CD8-positive, alpha-beta memory T cell (primary cell): Measurements from ENCODE around the gene IDI1. TPM values are rescaled to one million over a fixed set of nuclear protein-coding genes. Genes with fewer than 3 reads are reported as not detected.
"Not testable (repeated sequence)": the region's sequence is repeated elsewhere in the genome, so short reads cannot be mapped to it uniquely, and the experiment has no call there.

Experiments used
- CTCF ChIA-PET: fragments of 350-600 bp; sonication (Branson Sonifier 250); formaldehyde crosslinking; loops from one replicate; lab custom pipeline; 2021; ENCODE audit warnings: antibody characterized with exemption; lab: Charles Lee
- POLR2A ChIA-PET: fragments of 350-600 bp; sonication (Branson Sonifier 250); formaldehyde crosslinking; loops from one replicate; lab custom pipeline; 2021; ENCODE audit warnings: antibody characterized with exemption; lab: Charles Lee
- DNase-seq, 5 donors: peaks; one replicate each; pipeline versions ENCODE4 v3.0.0 to v3.0.0-alpha.2; 2020 to 2022; ENCODE audit warnings: mixed read lengths in 1 of 5
- H3K27ac ChIP-seq: one replicate; pipeline ENCODE4 v1.7.0; 2013; ENCODE audit warnings: low read depth, mild to moderate bottlenecking, low read length, moderate library complexity
- H3K27me3 ChIP-seq: 2 replicates; pipeline ENCODE4 v1.7.0; 2013; ENCODE audit warnings: low read length, mild to moderate bottlenecking; ENCODE audit not compliant: insufficient read depth, poor library complexity, severe bottlenecking
- H3K36me3 ChIP-seq: 2 replicates; pipeline ENCODE4 v1.7.0; 2013; ENCODE audit warnings: mild to moderate bottlenecking, low read length, moderate library complexity; ENCODE audit not compliant: insufficient read depth
- H3K4me1 ChIP-seq: 2 replicates; pipeline ENCODE4 v1.7.0; 2013; ENCODE audit warnings: mild to moderate bottlenecking, low read length, moderate library complexity; ENCODE audit not compliant: insufficient read depth
- H3K4me3 ChIP-seq: 2 replicates; pipeline ENCODE4 v1.7.0; 2013; ENCODE audit warnings: mild to moderate bottlenecking, low read length
- H3K9me3 ChIP-seq: 2 replicates; pipeline ENCODE4 v1.7.0; 2013; ENCODE audit warnings: mild to moderate bottlenecking, low read length
- H3K27ac Mint-ChIP-seq, 8 donors: one replicate each; pipeline ENCODE4 v1.8.0; 2020 to 2021; ENCODE audit warnings: mixed read lengths in 8 of 8, mild to moderate bottlenecking in 6 of 8, inconsistent platforms in 3 of 8, moderate library complexity in 3 of 8
- H3K27me3 Mint-ChIP-seq, 2 donors: one replicate each; pipeline ENCODE4 v1.8.0; 2020 to 2021; ENCODE audit warnings: mixed read lengths in 2 of 2, mild to moderate bottlenecking in 1 of 2, moderate library complexity in 1 of 2
- H3K36me3 Mint-ChIP-seq, 3 donors: one replicate each; pipeline ENCODE4 v1.8.0; 2020 to 2021; ENCODE audit warnings: mixed read lengths in 3 of 3, inconsistent platforms in 1 of 3, mild to moderate bottlenecking in 1 of 3
- H3K4me1 Mint-ChIP-seq, 3 donors: one replicate each; pipeline ENCODE4 v1.8.0; 2020 to 2021; ENCODE audit warnings: mixed read lengths in 3 of 3, inconsistent platforms in 1 of 3, mild to moderate bottlenecking in 1 of 3
- H3K4me3 Mint-ChIP-seq, 7 donors: one replicate each; pipeline ENCODE4 v1.8.0; 2020 to 2021; ENCODE audit warnings: mixed read lengths in 7 of 7, mild to moderate bottlenecking in 6 of 7, moderate library complexity in 4 of 7, inconsistent platforms in 2 of 7
- H3K9me3 Mint-ChIP-seq, 5 donors: one replicate each; pipeline ENCODE4 v1.8.0; 2020 to 2022; ENCODE audit warnings: mixed read lengths in 5 of 5, mild to moderate bottlenecking in 3 of 5, moderate library complexity in 2 of 5, inconsistent platforms in 1 of 5
- polyA plus RNA-seq: library from polyadenylated mRNA; unstranded; fragments of 300-500 nt; fragmentation: Illumina TruSeq; gene quantifications from one replicate; pipeline ENCODE4 v1.2.3, GENCODE V29; 2021
- total RNA-seq, 2 experiments: library from RNA; stranded (reverse); gene quantifications; one replicate each; pipeline ENCODE4 v1.2.3, GENCODE V29; 2021

IDI1 gene
- total and polyA plus RNA-seq, 3 experiments from 2014 or later = 47.4 to 53.1 (median 50.1) TPM

DNA sequence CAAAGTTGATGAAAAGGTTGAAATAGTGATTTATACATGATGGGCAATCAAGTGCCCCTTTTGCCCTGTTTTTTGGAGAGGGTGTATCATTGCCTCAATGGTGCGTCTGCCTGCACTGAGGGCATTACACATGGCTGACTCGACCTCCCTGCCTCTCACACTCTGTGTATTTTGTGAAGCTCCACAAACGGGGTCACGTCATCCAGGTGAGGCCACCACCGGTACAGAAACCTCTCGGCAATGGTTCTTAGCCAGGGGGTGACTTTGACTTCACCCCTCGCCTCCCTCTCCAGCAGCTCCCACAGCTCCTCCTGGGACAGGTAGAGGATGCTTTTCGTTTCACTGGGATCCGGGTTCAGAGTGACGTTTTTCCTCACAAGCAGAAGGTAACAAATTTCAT, 29.6 kb downstream of the IDI1 start:
- H3K9me3 Mint-ChIP-seq = no peaks in the 10 kb centered on the region
- no peak for DNase-seq
- H3K9me3 ChIP-seq = no peaks in the 10 kb centered on the region
- no peaks in the 10 kb centered on the region for H3K4me1 Mint-ChIP-seq
- H3K4me3 ChIP-seq = no peak overlapping the region
- ChIA-PET CTCF (interaction anchor here (0.6 kb wide), 1 partner anchor 63 kb away, joined by 3 read pairs; no protein-coding TSS in a partner anchor), POLR2A (no interaction called here)
- H3K36me3 ChIP-seq = peaks cover 26% of the 10 kb centered on the region
- H3K27ac ChIP-seq = no peak overlapping the region
- H3K4me1 ChIP-seq = no peaks in the 10 kb centered on the region
- H3K27me3 Mint-ChIP-seq = no peaks in the 10 kb centered on the region
- no peaks in the 10 kb centered on the region for H3K27me3 ChIP-seq
- peaks cover 0 to 49% (median 9%) of the 10 kb centered on the region in 3 donors for H3K36me3 Mint-ChIP-seq
- no peak overlapping the region for H3K4me3 Mint-ChIP-seq
- H3K27ac Mint-ChIP-seq = peak overlapping the region in 3 of 8 donors; percentile 19 to 54 (median 50)

GRCh38 chr10:1015688-1016087, 33.2 kb downstream of the IDI1 start:
- H3K27ac Mint-ChIP-seq = peak overlapping the region in 2 of 8 donors; percentile 3 to 79
- H3K9me3 Mint-ChIP-seq = no peaks in the 10 kb centered on the region
- Histone ChIP-seq H3K9me3 (no peaks in the 10 kb centered on the region), H3K36me3 (peaks cover 50% of the 10 kb centered on the region), H3K27ac (no peak overlapping the region), H3K4me3 (no peak overlapping the region), H3K4me1 (no peaks in the 10 kb centered on the region), H3K27me3 (no peaks in the 10 kb centered on the region)
- CTCF ChIA-PET = no interaction called here
- H3K4me3 Mint-ChIP-seq = no peak overlapping the region
- peaks cover 0 to 6% (median 0%) of the 10 kb centered on the region in 3 donors for H3K4me1 Mint-ChIP-seq
- H3K27me3 Mint-ChIP-seq = no peaks in the 10 kb centered on the region
- peaks cover 0 to 80% (median 27%) of the 10 kb centered on the region in 3 donors for H3K36me3 Mint-ChIP-seq
- POLR2A ChIA-PET = no interaction called here
- DNase-seq = no peak

GRCh38 chr10:1011696-1012095, 37.2 kb downstream of the IDI1 start:
- H3K4me1 Mint-ChIP-seq = peaks cover 0 to 14% (median 0%) of the 10 kb centered on the region in 3 donors
- peaks cover 71% of the 10 kb centered on the region for H3K36me3 ChIP-seq
- peaks cover 5 to 87% (median 35%) of the 10 kb centered on the region in 3 donors for H3K36me3 Mint-ChIP-seq
- CTCF ChIA-PET = interaction anchor here (0.7 kb wide), 1 partner anchor 22 kb away, joined by 3 read pairs; no protein-coding TSS in a partner anchor
- H3K27me3 ChIP-seq = no peaks in the 10 kb centered on the region
- no peaks in the 10 kb centered on the region for H3K27me3 Mint-ChIP-seq
- no peaks in the 10 kb centered on the region for H3K9me3 Mint-ChIP-seq
- POLR2A ChIA-PET = no interaction called here
- H3K9me3 ChIP-seq = no peaks in the 10 kb centered on the region
- H3K4me1 ChIP-seq = no peaks in the 10 kb centered on the region
- no peak for DNase-seq
- no peak overlapping the region for H3K4me3 Mint-ChIP-seq
- H3K27ac ChIP-seq = no peak overlapping the region
- H3K4me3 ChIP-seq = no peak overlapping the region
- peak overlapping the region in 1 of 8 donors; percentile 75 for H3K27ac Mint-ChIP-seq

DNA sequence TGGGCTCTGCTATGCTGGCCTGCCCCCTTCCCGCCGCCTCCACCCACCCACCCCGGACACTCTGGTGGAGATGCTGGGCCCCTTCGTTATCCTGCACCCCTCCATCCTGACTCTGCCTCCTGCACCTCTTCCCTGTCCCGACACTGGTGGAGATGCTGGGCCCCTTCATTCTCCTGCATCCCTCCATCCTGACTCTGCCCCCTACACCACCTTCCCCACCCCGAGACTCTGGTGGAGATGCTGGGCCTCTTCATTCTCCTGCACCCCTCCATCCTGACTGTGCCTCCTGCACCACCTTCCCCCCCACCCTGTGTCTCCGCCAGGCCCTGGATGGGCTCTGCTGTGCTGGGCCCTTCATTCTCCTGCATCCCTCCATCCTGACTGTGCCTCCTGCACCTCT, 38.2 kb downstream of the IDI1 start:
- Histone ChIP-seq H3K36me3 (peaks cover 69% of the 10 kb centered on the region), H3K27ac (no peak overlapping the region), H3K4me3 (no peak overlapping the region), H3K4me1 (no peaks in the 10 kb centered on the region), H3K27me3 (no peaks in the 10 kb centered on the region), H3K9me3 (no peaks in the 10 kb centered on the region)
- ChIA-PET POLR2A (no interaction called here), CTCF (no interaction called here)
- Mint-ChIP-seq H3K9me3 (no peaks in the 10 kb centered on the region), H3K27ac (peak overlapping the region in 2 of 8 donors; percentile 83 to 94), H3K36me3 (peaks cover 6 to 87% (median 32%) of the 10 kb centered on the region in 3 donors), H3K4me1 (peaks cover 0 to 14% (median 0%) of the 10 kb centered on the region in 3 donors), H3K27me3 (no peaks in the 10 kb centered on the region), H3K4me3 (no peak overlapping the region)
- no peak for DNase-seq

DNA sequence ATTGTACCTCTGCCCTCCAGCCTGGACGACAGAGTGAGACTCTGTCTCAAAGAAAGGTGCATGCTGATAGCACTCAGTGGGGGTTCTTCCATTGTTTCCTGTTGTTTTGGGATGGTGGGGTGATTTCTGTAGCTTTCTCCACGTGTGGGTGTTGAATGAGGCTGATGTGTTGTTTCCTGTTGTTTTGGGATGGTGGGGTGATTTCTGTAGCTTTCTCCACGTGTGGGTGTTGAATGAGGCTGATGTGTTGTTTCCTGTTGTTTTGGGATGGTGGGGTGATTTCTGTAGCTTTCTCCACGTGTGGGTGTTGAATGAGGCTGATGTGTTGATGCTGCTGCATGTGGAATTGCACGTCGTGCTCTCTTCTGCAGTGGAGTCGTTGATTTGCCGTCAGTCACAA, 39.0 kb downstream of the IDI1 start:
- H3K4me3 Mint-ChIP-seq = peak overlapping the region in 1 of 7 donors; percentile 70
- peak overlapping the region in 5 of 8 donors; percentile 50 to 88 (median 82) for H3K27ac Mint-ChIP-seq
- POLR2A ChIA-PET, H3K27me3 Mint-ChIP-seq, CTCF ChIA-PET, H3K27me3 ChIP-seq, H3K9me3 Mint-ChIP-seq, H3K27ac ChIP-seq, H3K9me3 ChIP-seq, H3K4me1 ChIP-seq, H3K4me3 ChIP-seq: not testable (repeated sequence)
- H3K36me3 ChIP-seq = peaks cover 68% of the 10 kb centered on the region
- H3K4me1 Mint-ChIP-seq = peaks cover 0 to 14% (median 0%) of the 10 kb centered on the region in 3 donors
- peaks cover 11 to 91% (median 35%) of the 10 kb centered on the region in 3 donors for H3K36me3 Mint-ChIP-seq
- peak in 1 of 5 donors; percentile 7 for DNase-seq

DNA sequence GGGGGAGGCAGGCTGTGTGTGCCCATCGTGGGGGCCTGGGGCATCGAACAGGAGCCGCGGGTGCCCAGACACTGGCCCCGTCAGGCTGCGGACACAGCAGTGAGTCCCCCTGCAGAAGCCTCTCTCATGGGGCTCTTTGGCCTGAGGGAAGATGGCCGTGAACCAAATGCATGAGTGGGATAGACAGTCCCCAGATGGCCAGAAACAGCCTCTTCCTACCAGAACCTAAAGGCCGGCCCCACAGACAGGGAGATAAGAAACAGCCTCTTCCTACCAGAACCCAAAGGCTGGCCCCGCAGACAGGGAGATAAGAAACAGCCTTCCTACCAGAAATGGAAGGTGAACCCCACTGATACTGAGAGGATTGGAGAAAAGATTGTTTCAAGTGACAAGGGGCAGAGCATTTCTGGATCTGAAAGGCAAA, 39.8 kb downstream of the IDI1 start:
- Histone ChIP-seq H3K27ac (no peak overlapping the region), H3K4me3 (no peak overlapping the region), H3K27me3 (no peaks in the 10 kb centered on the region), H3K36me3 (peaks cover 72% of the 10 kb centered on the region), H3K4me1 (no peaks in the 10 kb centered on the region), H3K9me3 (no peaks in the 10 kb centered on the region)
- DNase-seq = no peak
- Mint-ChIP-seq H3K4me3 (no peak overlapping the region), H3K4me1 (peaks cover 0 to 14% (median 0%) of the 10 kb centered on the region in 3 donors), H3K27me3 (no peaks in the 10 kb centered on the region), H3K27ac (peak overlapping the region in 5 of 8 donors; percentile 70 to 88 (median 82)), H3K9me3 (no peaks in the 10 kb centered on the region), H3K36me3 (peaks cover 13 to 89% (median 32%) of the 10 kb centered on the region in 3 donors)
- ChIA-PET POLR2A (no interaction called here), CTCF (no interaction called here)

GRCh38 chr10:1007583-1007982, 41.3 kb downstream of the IDI1 start:
- Mint-ChIP-seq H3K4me1 (peaks cover 5 to 19% (median 13%) of the 10 kb centered on the region in 3 donors), H3K27me3 (no peaks in the 10 kb centered on the region), H3K4me3 (no peak overlapping the region), H3K9me3 (peaks cover under 1 to 6% (median 3%) of the 10 kb centered on the region in 5 donors), H3K36me3 (peaks cover 28 to 93% (median 36%) of the 10 kb centered on the region in 3 donors), H3K27ac (peak overlapping the region in 1 of 8 donors; percentile 9)
- Histone ChIP-seq H3K36me3 (peaks cover 81% of the 10 kb centered on the region), H3K27ac (no peak overlapping the region), H3K4me3 (no peak overlapping the region), H3K4me1 (no peaks in the 10 kb centered on the region), H3K27me3 (no peaks in the 10 kb centered on the region), H3K9me3 (peaks cover 2% of the 10 kb centered on the region)
- no peak for DNase-seq
- CTCF ChIA-PET = no interaction called here
- POLR2A ChIA-PET = no interaction called here

DNA sequence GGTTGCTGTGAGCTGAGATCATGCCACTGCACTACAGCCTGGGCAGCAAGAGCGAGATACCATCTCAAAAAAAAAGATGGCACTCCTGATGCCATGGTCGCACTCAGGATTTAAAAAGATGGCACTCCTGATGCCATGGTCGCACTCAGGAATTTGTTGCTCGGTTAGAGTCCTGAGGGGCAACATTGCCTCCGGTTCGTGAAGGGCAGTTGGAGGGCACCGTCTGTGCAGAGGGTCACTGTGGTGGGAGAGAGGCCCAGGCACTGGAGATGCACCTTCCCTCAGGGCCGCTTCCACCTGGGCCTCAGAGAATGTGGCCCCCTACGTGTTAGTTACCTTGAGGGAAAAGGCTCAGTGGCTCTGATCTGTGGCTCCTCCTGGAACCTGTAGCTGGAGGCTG, 42.3 kb downstream of the IDI1 start:
- H3K36me3 ChIP-seq = peaks cover 78% of the 10 kb centered on the region
- H3K9me3 ChIP-seq = peaks cover 6% of the 10 kb centered on the region
- no peak overlapping the region for H3K4me3 ChIP-seq
- peaks cover 4 to 6% (median 5%) of the 10 kb centered on the region in 5 donors for H3K9me3 Mint-ChIP-seq
- H3K4me1 ChIP-seq = no peaks in the 10 kb centered on the region
- DNase-seq = no peak
- ChIA-PET CTCF (no interaction called here), POLR2A (no interaction called here)
- H3K4me1 Mint-ChIP-seq = peaks cover 9 to 21% (median 19%) of the 10 kb centered on the region in 3 donors
- H3K4me3 Mint-ChIP-seq = no peak overlapping the region
- H3K27ac ChIP-seq = no peak overlapping the region
- no peaks in the 10 kb centered on the region for H3K27me3 ChIP-seq
- H3K27ac Mint-ChIP-seq = no peak overlapping the region
- H3K27me3 Mint-ChIP-seq = no peaks in the 10 kb centered on the region
- H3K36me3 Mint-ChIP-seq = peaks cover 34 to 91% (median 37%) of the 10 kb centered on the region in 3 donors
